ENCODE data around the gene MBNL1.

- TF ChIP-seq POLR2A (IDR thresholded peaks at IDR 0.05) (no peak), CTCF (IDR thresholded peaks at IDR 0.05) (no peak)
Observed at GRCh38 chr3:152319256-152319655, 50.5 kb downstream of the MBNL1 start.
